Measurements from ENCODE around the gene FGF19.

FGF19 gene

DNA sequence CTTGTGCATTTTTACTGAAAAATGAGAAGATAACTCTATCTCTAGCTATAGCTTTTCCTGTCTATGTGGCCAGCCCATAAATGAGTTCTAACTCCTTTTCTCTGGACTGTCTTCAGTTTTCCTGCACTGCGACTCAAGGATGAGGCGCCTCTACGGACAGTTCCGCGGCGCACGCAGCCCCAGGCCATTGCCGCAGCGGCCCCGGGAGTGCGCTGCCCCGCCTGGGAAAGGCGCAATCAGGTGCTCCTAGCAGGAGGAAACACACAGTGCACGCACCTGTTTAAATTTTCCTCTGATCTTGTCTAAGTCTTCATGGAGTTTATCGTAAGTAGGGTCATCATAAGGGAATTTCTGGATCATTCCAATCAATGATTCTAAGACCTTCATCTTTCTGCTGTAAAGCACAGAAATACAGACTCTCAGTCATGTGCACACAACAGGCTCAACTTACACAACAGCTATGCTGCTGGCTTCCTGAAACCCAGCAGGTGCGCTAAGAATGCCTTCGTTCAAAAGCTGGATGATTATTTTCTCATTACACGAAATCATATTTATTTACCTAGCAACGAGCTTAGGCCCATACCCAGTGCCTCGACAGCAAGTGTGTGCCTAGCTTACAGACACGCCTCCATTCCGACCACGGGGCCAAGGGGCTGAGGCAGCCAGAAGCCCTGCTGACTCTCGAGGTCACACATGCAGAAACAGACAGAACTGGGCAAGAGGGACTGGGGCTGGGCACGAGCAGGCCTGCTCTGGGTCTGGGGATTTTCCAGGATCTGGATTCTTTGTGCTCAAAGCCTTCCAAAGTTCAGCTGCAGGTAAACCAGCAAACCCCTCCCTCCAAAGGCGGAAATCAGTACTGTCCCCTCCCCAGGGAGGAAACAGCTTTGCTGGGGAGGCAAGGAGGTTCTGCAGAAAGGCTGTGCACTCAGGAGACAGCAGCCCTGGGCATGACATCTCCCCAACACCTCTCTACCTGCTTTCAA, 35.9 kb downstream of the FGF19 start:
- no peak for DNase-seq

GRCh38 chr11:69666752-69667536, 36.9 kb downstream of the FGF19 start:
- DNase-seq: no peak

DNA sequence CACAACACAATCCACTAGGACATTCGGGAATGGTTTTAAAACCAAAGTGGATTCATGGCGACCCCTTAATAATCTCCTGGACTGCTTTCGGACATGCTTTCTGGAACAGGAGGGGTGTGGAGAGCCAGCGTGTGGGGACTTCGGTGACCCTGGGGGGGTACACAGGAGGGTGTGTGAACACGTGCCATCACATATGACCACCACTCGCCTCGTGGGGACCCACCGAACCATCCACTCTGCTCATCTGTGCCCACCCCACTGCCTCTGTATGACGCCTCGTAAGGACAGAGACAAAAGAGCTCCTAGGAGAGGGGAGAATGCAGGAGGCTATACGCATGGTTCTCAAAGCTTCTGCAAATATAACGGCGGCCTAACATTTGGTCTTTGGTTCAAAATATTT, 37.6 kb downstream of the FGF19 start:
- DNase-seq: no peak

GRCh38 chr11:69665669-69666068, 38.2 kb downstream of the FGF19 start:
- no peak for DNase-seq

GRCh38 chr11:69664901-69665300, 38.9 kb downstream of the FGF19 start:
- DNase-seq: no peak

DNA sequence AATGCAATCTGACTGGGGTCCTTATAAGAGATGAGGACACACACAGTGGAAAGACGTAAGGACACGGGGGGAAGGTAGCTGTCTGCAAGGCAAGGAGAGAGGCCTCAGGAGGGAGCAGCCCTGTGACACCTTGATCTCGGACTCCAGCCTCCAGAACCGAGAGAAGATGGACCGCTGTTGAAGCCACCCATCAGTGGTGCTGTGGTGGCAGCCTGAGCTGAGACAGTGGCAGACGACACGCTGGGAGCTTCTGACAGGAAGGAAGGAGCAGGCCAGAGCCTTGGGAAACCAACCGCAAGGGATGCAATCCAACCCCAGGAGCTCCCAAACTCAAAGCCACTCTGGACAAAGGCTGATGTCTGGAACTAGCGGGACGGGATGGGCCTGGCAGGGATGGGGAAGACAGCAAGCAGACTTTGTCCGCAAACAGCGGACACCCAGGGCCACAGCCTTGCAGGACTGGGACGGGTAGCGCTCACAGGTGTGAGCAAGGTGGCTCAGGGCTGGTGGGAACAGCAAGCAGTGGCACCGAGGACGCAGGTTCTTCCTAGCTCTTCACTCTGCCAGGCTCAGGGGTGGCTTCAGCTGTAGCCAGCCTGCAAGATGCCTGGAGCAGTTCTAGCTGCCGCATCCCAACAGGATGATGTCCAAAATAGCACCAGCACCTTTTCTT, 39.6 kb downstream of the FGF19 start:
- no peak for DNase-seq

GRCh38 chr11:69663326-69663725, 40.5 kb downstream of the FGF19 start:
- no peak for DNase-seq

- no peak for DNase-seq
Observed at GRCh38 chr11:69662806-69663205, 41.0 kb downstream of the FGF19 start.

- no peak for DNase-seq
Observed at GRCh38 chr11:69662021-69662698, 41.7 kb downstream of the FGF19 start.

DNA sequence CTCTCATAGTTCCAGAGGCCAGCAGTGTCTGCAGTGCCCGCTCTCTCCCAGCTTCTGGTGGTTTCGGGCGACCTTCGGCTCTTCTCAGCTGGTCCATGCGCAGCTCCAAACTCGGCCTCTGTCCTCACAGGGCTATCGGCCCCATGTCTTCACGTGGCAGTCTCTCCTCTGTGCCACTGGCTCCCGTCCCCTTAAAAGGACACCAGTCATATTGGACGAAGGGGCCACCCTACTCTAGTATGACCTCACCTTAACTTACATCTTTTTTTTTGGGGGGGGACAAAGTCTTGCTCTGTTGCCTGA, 42.5 kb downstream of the FGF19 start:
- DNase-seq: no peak

- DNase-seq: no peak
Observed at GRCh38 chr11:69660001-69660500, 43.8 kb downstream of the FGF19 start.

- DNase-seq: no peak
Observed at GRCh38 chr11:69659591-69659990, 44.2 kb downstream of the FGF19 start.

GRCh38 chr11:69658626-69659450, 45.0 kb downstream of the FGF19 start:
- no peak for DNase-seq

DNA sequence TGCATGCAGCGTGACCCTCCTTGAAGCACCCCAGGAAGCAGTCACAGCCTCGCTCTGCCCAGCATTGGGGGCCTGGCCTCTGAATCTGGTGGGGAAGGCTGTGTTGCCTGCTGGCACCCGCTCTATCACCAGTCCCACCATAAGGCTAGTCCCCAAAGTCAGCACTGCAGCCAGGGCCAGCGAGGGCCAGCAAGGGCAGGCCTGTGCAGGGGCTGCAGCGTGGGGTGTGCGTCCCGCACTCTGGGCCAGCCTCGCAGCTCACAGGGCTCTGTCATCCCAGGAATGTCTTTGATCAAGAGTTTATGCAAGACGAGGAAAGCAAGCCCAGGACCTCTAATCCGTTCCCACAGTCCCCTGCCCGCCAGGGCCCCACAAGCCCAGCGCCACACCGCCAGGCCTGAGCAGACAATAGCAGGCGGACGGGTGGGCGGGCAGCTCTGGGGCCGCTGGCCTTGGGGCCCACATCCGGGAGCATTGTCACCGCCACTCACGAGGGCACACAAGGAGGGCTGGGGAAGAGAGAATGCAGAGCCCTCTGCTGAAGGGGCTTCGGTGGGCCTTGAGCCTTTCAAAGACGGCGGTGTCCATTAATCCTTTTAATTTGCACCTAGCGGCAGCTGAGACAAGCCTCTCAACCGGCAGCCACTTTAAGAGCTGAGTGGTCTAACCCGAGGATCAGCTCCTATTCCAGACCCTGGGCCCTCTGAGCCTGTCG, 45.8 kb downstream of the FGF19 start:
- DNase-seq: no peak

DNA sequence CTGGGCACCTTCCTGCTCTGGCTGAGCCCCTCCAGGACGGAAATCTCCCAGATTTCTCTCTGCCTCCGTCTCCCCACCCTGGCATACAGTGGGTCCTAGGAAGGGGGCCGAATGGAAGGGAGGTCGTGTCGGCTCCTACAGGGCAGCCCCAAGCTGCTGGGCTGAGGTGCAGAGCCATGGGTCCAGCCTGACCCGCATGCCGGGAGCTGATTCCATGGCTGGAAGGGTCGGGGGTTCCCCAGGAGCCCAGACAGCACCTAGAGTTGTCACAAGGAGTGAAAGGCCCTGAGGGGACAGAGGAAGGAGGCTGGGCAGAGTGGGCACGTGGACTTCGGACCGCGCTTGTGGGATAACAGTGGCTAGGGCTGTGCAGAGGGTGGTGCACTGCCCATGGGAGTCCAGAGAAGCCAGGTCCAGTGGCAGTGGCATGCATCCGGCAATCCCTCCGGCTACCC, 46.3 kb downstream of the FGF19 start:
- no peak for DNase-seq

GRCh38 chr11:69656536-69657455, 47.0 kb downstream of the FGF19 start:
- DNase-seq: no peak

- DNase-seq: no peak
Observed at GRCh38 chr11:69655479-69656428, 48.1 kb downstream of the FGF19 start.

DNA sequence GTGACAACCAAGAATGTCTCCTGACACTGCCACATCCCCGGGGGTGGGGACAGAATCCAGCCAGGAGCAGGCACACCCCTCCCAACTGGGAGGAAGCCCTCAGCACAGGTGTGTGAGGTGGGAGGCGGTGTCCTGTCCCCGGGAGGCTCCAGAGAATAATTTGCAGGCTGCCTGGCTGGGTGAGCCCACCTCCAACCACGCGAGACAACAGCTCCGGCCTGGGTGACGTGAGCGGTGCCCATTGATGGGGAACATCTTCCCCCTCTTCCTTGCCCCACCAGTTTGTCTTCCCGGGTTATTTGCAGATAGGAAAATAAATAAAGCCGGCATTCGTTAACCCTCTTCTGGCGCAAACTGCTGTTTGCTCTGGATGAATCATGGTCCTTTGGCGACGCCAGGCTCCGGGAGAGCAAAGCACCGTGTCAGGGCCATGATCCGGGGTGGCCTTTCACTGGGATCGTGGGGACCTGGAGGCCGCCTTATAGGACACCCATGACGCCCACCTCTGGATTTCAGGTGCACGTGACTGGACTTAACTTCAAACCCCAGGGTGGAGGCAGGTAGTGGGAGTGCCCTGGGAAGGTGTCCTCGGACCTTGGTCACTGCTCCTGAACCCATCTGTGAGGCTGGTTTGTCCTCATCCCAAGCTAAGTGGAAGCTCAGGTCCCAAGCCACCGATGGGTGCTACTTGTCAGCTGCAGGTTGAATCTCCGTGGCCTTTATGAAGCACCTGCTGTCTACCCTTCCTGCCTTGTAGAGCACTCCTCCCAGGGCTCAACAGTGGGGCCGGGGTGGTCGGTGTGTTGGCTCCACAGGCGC, 49.0 kb downstream of the FGF19 start:
- no peak for DNase-seq
